ENCODE measurements around the gene MFSD2B. TPM values are rescaled to one million over a fixed set of nuclear protein-coding genes. Genes with fewer than 3 reads are reported as not detected.

Gene MFSD2B
- total and polyA plus RNA-seq, 8 donors = 0.12 to 0.61 TPM; not detected in 6

DNA sequence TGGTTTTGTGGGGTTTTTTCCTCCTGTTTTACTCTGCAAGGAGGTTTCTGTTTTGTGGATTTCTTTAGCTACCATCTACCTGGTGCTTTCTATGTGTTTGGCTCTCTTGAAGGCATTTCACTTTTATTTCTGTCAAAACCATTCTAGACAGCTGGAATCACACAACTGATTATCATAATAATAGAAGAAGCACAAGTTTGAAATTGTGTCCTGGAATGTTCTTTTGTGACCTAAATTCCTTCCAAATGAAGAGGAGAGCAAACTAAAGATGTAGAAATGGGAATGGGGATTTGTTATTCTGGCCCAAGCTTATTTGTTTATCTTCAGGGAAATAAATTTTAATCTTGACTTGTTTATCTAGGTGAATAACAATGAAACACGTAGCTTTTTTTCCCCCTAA is 17.0 kb upstream of the MFSD2B start:
- TF ChIP-seq POLR2AphosphoS5 (IDR thresholded peaks at IDR 0.05) (no peak), POLR2A (IDR thresholded peaks at IDR 0.05) (no peak), EP300 (IDR thresholded peaks at IDR 0.05) (no peak)
- TF ChIP-seq, protein P1, sequence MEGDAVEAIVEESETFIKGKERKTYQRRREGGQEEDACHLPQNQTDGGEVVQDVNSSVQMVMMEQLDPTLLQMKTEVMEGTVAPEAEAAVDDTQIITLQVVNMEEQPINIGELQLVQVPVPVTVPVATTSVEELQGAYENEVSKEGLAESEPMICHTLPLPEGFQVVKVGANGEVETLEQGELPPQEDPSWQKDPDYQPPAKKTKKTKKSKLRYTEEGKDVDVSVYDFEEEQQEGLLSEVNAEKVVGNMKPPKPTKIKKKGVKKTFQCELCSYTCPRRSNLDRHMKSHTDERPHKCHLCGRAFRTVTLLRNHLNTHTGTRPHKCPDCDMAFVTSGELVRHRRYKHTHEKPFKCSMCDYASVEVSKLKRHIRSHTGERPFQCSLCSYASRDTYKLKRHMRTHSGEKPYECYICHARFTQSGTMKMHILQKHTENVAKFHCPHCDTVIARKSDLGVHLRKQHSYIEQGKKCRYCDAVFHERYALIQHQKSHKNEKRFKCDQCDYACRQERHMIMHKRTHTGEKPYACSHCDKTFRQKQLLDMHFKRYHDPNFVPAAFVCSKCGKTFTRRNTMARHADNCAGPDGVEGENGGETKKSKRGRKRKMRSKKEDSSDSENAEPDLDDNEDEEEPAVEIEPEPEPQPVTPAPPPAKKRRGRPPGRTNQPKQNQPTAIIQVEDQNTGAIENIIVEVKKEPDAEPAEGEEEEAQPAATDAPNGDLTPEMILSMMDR (IDR thresholded peaks at IDR 0.05) = no peak
- no peaks in the 10 kb centered on the region for H3K27me3 ChIP-seq
- no peak overlapping the region for H3K27ac ChIP-seq
- H3K4me1 ChIP-seq = no peaks in the 10 kb centered on the region
- H3K36me3 ChIP-seq = peaks cover 0 to 17% (median 8%) of the 10 kb centered on the region in 4 donors
- WGBS, 5 donors = 40 to 50% (median 43%) methylated on average over 1 of the region's 1 CpG
- intact Hi-C loops (cut with DNase I; ENCODE audit: low total_unique reads) = no loop called here
- H3K9me3 ChIP-seq = no peaks in the 10 kb centered on the region
- DNase-seq = no peak
- no peak overlapping the region for H3K4me3 ChIP-seq

DNA sequence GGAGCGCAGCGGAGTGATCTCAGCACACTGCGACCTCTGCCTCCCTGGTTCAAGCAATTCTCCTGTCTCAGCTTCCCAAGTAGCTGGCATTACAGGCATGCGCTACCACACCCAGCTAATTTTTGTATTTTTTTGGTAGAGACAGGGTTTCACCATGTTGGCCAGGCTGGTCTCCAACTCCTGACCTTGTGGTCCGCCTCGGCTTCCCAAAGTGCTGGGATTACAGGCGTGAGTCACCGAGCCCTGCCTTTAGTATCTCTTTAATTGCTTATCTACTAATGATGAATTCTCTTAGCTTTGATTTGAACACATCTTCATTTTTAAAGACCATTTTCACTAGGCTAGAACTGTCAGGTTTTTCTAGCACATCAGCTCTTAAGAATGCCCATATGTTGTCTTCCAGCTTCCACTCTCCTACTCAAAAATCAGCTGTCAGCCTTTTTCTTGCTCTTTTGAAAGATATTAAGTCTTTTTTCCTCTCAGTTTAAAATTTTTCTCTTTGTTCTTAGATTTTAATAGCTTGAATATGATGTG is 16.1 kb upstream of the MFSD2B start:
- intact Hi-C loops (cut with DNase I; ENCODE audit: low total_unique reads) = no loop called here

DNA sequence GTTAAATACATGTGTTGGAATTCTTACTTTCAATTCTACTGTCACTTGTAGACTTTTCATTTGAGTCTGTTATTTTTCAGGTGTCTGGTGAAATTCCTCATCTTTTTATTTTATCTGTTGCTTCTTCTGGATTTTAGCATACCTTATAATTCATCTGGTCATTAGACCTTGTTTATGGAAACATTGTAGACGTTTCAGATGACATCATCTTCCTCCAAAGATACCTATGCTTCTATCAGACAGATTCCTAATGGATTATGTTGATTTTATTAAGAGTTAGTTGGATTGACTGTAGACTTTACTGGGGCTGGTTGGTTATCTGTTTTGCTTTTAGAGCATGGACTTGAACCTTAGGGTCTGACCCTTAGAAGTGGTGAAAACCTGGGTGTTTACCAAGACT is 15.3 kb upstream of the MFSD2B start:
- H3K27ac ChIP-seq = no peak overlapping the region
- no peaks in the 10 kb centered on the region for H3K27me3 ChIP-seq
- no peaks in the 10 kb centered on the region for H3K4me1 ChIP-seq
- intact Hi-C loops (cut with DNase I; ENCODE audit: low total_unique reads) = no loop called here
- no peak for DNase-seq
- 47 to 63% (median 53%) methylated on average over 1 of the region's 1 CpG for WGBS, 5 donors
- TF ChIP-seq, protein P1 (IDR thresholded peaks at IDR 0.05) = no peak
- TF ChIP-seq EP300 (IDR thresholded peaks at IDR 0.05) = no peak
- H3K36me3 ChIP-seq = peaks cover 3 to 29% (median 14%) of the 10 kb centered on the region in 4 donors
- H3K4me3 ChIP-seq = no peak overlapping the region
- no peaks in the 10 kb centered on the region for H3K9me3 ChIP-seq

More for the DNA sequence above, 16.1 kb upstream of the MFSD2B start:
- TF ChIP-seq POLR2A (IDR thresholded peaks at IDR 0.05) (no peak), EP300 (IDR thresholded peaks at IDR 0.05) (no peak), POLR2AphosphoS5 (IDR thresholded peaks at IDR 0.05) (no peak)
- TF ChIP-seq, protein P1 (IDR thresholded peaks at IDR 0.05) = no peak
- Histone ChIP-seq H3K27me3 (no peaks in the 10 kb centered on the region), H3K9me3 (no peaks in the 10 kb centered on the region), H3K27ac (no peak overlapping the region), H3K4me1 (no peaks in the 10 kb centered on the region), H3K4me3 (no peak overlapping the region), H3K36me3 (peaks cover 0 to 25% (median 15%) of the 10 kb centered on the region in 4 donors)
- 97 to 99% (median 97%) methylated on average over 8 of the region's 8 CpGs for WGBS, 5 donors
- no peak for DNase-seq

DNA sequence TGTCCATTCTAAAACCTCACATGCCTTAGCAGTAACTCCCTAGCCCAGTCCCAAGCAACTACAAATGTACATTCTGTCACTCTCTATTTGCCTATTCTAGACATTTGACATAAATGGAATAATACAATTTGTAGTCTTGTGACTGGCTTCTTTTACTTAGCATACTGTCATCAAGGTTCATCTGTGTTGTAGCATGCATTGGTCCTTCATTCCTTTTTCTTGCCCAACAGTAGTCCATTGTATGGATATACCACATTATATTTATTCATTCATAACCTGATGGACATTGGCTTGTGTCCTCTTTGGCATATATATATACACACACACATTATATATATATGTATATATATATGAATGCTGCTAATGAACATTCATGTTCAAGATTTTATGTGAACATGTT is 2.2 kb upstream of the MFSD2B start:
- DNase-seq = no peak
- no peaks in the 10 kb centered on the region for H3K36me3 ChIP-seq
- no peaks in the 10 kb centered on the region for H3K9me3 ChIP-seq
- peaks cover 12 to 21% (median 14%) of the 10 kb centered on the region in 4 donors for H3K4me1 ChIP-seq
- TF ChIP-seq, protein P1 (IDR thresholded peaks at IDR 0.05) = no peak
- TF ChIP-seq POLR2AphosphoS5 (IDR thresholded peaks at IDR 0.05) (no peak), EP300 (IDR thresholded peaks at IDR 0.05) (no peak), POLR2A (IDR thresholded peaks at IDR 0.05) (no peak)
- intact Hi-C loops (cut with DNase I; ENCODE audit: low total_unique reads) = no loop called here
- H3K27me3 ChIP-seq = peaks cover 7 to 41% (median 25%) of the 10 kb centered on the region in 3 donors
- H3K27ac ChIP-seq = no peak overlapping the region
- H3K4me3 ChIP-seq = no peak overlapping the region
